NCI-H460 (cell line): ENCODE measurements around the gene CFAP97D2. TPM values are rescaled to one million over a fixed set of nuclear protein-coding genes. Genes with fewer than 3 reads are reported as not detected.
"Not testable (repeated sequence)": the region's sequence is repeated elsewhere in the genome, so short reads cannot be mapped to it uniquely, and the experiment has no call there.

ENCODE experiments used
- DNase-seq: peaks from one replicate; pipeline ENCODE4 v3.0.0-alpha.2; 2016; ENCODE audit warnings: low read depth; ENCODE audit errors: extremely low read depth
- total RNA-seq: library from RNA; depleted of rRNA; stranded (reverse); fragments of >200 nt; shearing (Covaris generic); gene quantifications from 2 replicates; pipeline ENCODE4 v1.2.3, GENCODE V29; 2014

The CFAP97D2 gene
- total RNA-seq, 1 experiment from 2014 or later: not detected

- DNase-seq: no peak
These were observed 22.9 kb upstream of the CFAP97D2 start for GRCh38 chr13:114155926-114156883.

- no peak for DNase-seq
These were observed 21.1 kb upstream of the CFAP97D2 start for GRCh38 chr13:114157869-114158495.

- not testable (repeated sequence) for DNase-seq
These were observed 20.0 kb upstream of the CFAP97D2 start for GRCh38 chr13:114158869-114159666.

- DNase-seq: no peak
These were observed 18.0 kb upstream of the CFAP97D2 start for GRCh38 chr13:114161028-114161556.

- no peak for DNase-seq
These were observed 17.2 kb upstream of the CFAP97D2 start for GRCh38 chr13:114161644-114162532.

- no peak for DNase-seq
These were observed 16.5 kb upstream of the CFAP97D2 start for GRCh38 chr13:114162533-114162922.

GRCh38 chr13:114164053-114164452, 15.0 kb upstream of the CFAP97D2 start:
- DNase-seq: no peak

- no peak for DNase-seq
These were observed 14.2 kb upstream of the CFAP97D2 start for GRCh38 chr13:114164681-114165429.

- no peak for DNase-seq
These were observed 12.5 kb upstream of the CFAP97D2 start for GRCh38 chr13:114166381-114167131.

GRCh38 chr13:114167426-114167825, 11.6 kb upstream of the CFAP97D2 start:
- DNase-seq: no peak

- no peak for DNase-seq
These were observed 11.2 kb upstream of the CFAP97D2 start for GRCh38 chr13:114167885-114168284.

- DNase-seq: no peak
These were observed 5.8 kb upstream of the CFAP97D2 start for GRCh38 chr13:114173272-114173671.

GRCh38 chr13:114173745-114174144, 5.3 kb upstream of the CFAP97D2 start:
- DNase-seq: no peak

GRCh38 chr13:114174529-114174961, 4.5 kb upstream of the CFAP97D2 start:
- no peak for DNase-seq

- DNase-seq: not testable (repeated sequence)
These were observed 2.6 kb upstream of the CFAP97D2 start for GRCh38 chr13:114176359-114176902.

- no peak for DNase-seq
These were observed 1.6 kb upstream of the CFAP97D2 start for GRCh38 chr13:114177245-114178010.
